Astrocyte (in vitro differentiated cells and primary cell): ENCODE results near the gene ADIPOR2. TPM values are rescaled to one million over a fixed set of nuclear protein-coding genes. Genes with fewer than 3 reads are reported as not detected.

Source experiments
- DNase-seq: peaks from one replicate; pipeline ENCODE4 v3.0.0-alpha.2; 2010; ENCODE audit warnings: low read depth
- FAIRE-seq: peaks from 2 replicates; lab custom pipeline; 2011; peaks lifted over from hg19 to GRCh38; lab: Jason Lieb, UNC
- H2AFZ ChIP-seq: 2 replicates; pipeline ENCODE4 v1.6.0; 2012; ENCODE audit warnings: low read depth, low read length, inconsistent platforms
- H3K27ac ChIP-seq: 2 replicates; pipeline ENCODE4 v1.5.1; 2011; ENCODE audit warnings: low read depth, low read length, inconsistent platforms
- H3K27me3 ChIP-seq: 2 replicates; pipeline ENCODE4 v1.6.0; 2011; ENCODE audit warnings: low read length, inconsistent platforms; ENCODE audit not compliant: insufficient read depth
- H3K36me3 ChIP-seq: 2 replicates; pipeline ENCODE4 v1.5.1; 2011; ENCODE audit warnings: low read length, inconsistent platforms; ENCODE audit not compliant: insufficient read depth
- H3K4me1 ChIP-seq: 2 replicates; pipeline ENCODE4 v1.5.1; 2011; ENCODE audit warnings: low read length, inconsistent platforms; ENCODE audit not compliant: insufficient read depth
- H3K4me2 ChIP-seq: 2 replicates; pipeline ENCODE4 v1.6.0; 2012; ENCODE audit warnings: low read length, inconsistent platforms
- H3K4me3 ChIP-seq: 2 replicates; pipeline ENCODE4 v1.5.1; 2011; ENCODE audit warnings: low read depth, mild to moderate bottlenecking, low read length, inconsistent platforms; ENCODE audit not compliant: insufficient read depth
- H3K79me2 ChIP-seq: 2 replicates; pipeline ENCODE4 v1.6.0; 2012; ENCODE audit warnings: mild to moderate bottlenecking, low read length, inconsistent platforms; ENCODE audit not compliant: insufficient read depth
- H3K9ac ChIP-seq: 2 replicates; pipeline ENCODE4 v1.6.0; 2012; ENCODE audit warnings: mild to moderate bottlenecking, low read length, inconsistent platforms
- H3K9me3 ChIP-seq: 2 replicates; pipeline ENCODE4 v1.5.1; 2012; ENCODE audit warnings: low read depth, mild to moderate bottlenecking, low read length, inconsistent platforms; ENCODE audit not compliant: insufficient read depth
- H4K20me1 ChIP-seq: 2 replicates; pipeline ENCODE4 v1.6.0; 2012; ENCODE audit warnings: low read length, inconsistent platforms; ENCODE audit not compliant: insufficient read depth
- H3K27ac Mint-ChIP-seq: one replicate; pipeline ENCODE4 v1.8.0; 2021; ENCODE audit warnings: mild to moderate bottlenecking, mixed read lengths; ENCODE audit not compliant: unreplicated experiment
- H3K27me3 Mint-ChIP-seq: one replicate; pipeline ENCODE4 v1.8.0; 2021; ENCODE audit warnings: low read depth, mixed read lengths; ENCODE audit not compliant: unreplicated experiment
- H3K36me3 Mint-ChIP-seq: one replicate; pipeline ENCODE4 v1.8.0; 2021; ENCODE audit warnings: low read depth, mixed read lengths; ENCODE audit not compliant: unreplicated experiment
- H3K4me1 Mint-ChIP-seq: one replicate; pipeline ENCODE4 v1.8.0; 2021; ENCODE audit warnings: low read depth, mixed read lengths; ENCODE audit not compliant: unreplicated experiment
- H3K4me3 Mint-ChIP-seq: one replicate; pipeline ENCODE4 v1.8.0; 2021; ENCODE audit warnings: mild to moderate bottlenecking, moderate library complexity, mixed read lengths; ENCODE audit not compliant: unreplicated experiment
- H3K9me3 Mint-ChIP-seq: one replicate; pipeline ENCODE4 v1.8.0; 2021; ENCODE audit warnings: mild to moderate bottlenecking, mixed read lengths; ENCODE audit not compliant: unreplicated experiment
- CTCF ChIP-seq: IDR thresholded peaks from 2 replicates; pipeline ENCODE4 v1.5.1; 2011; ENCODE audit warnings: low read depth, mild to moderate bottlenecking, inconsistent platforms, low read length, moderate library complexity; ENCODE audit not compliant: insufficient read depth
- EZH2 ChIP-seq: IDR thresholded peaks from 2 replicates; pipeline ENCODE4 v1.6.1; 2012; ENCODE audit warnings: mild to moderate bottlenecking, low read length, inconsistent platforms; ENCODE audit not compliant: insufficient read depth
- total RNA-seq: library from RNA; stranded (reverse); gene quantifications from 2 replicates; pipeline ENCODE4 v1.2.1, GENCODE V29; 2021

The ADIPOR2 gene
- total RNA-seq, 1 donor from 2014 or later = 56.6 TPM

GRCh38 chr12:1698720-1699119, 7.8 kb downstream of the ADIPOR2 start:
- H3K27me3 ChIP-seq = no peaks in the 10 kb centered on the region
- peaks cover 5% of the 10 kb centered on the region for H3K4me1 Mint-ChIP-seq
- no peaks in the 10 kb centered on the region for H3K9me3 ChIP-seq
- no peak overlapping the region for H3K27ac Mint-ChIP-seq
- no peak overlapping the region for H3K4me3 Mint-ChIP-seq
- H3K36me3 Mint-ChIP-seq = no peaks in the 10 kb centered on the region
- H3K4me2 ChIP-seq = no peak overlapping the region
- no peak overlapping the region for H3K9ac ChIP-seq
- DNase-seq (no peak), FAIRE-seq (no peak)
- H3K36me3 ChIP-seq = no peaks in the 10 kb centered on the region
- H3K9me3 Mint-ChIP-seq = no peaks in the 10 kb centered on the region
- no peak overlapping the region for H3K4me3 ChIP-seq
- H3K4me1 ChIP-seq = no peaks in the 10 kb centered on the region
- no peak for TF ChIP-seq EZH2
- TF ChIP-seq CTCF = no peak
- H2AFZ ChIP-seq = no peak overlapping the region
- H4K20me1 ChIP-seq = peaks cover 84% of the 10 kb centered on the region
- no peaks in the 10 kb centered on the region for H3K27me3 Mint-ChIP-seq
- H3K79me2 ChIP-seq = peaks cover 99% of the 10 kb centered on the region
- no peak overlapping the region for H3K27ac ChIP-seq

GRCh38 chr12:1702713-1703112, 11.8 kb downstream of the ADIPOR2 start:
- Histone ChIP-seq H3K27me3 (no peaks in the 10 kb centered on the region), H3K4me2 (no peak overlapping the region), H3K9ac (no peak overlapping the region), H3K27ac (no peak overlapping the region), H4K20me1 (peaks cover 66% of the 10 kb centered on the region), H3K4me3 (no peak overlapping the region), H3K4me1 (no peaks in the 10 kb centered on the region), H2AFZ (no peak overlapping the region), H3K36me3 (no peaks in the 10 kb centered on the region), H3K9me3 (no peaks in the 10 kb centered on the region), H3K79me2 (peaks cover 98% of the 10 kb centered on the region)
- TF ChIP-seq CTCF (no peak), EZH2 (no peak)
- Mint-ChIP-seq H3K27ac (no peak overlapping the region), H3K36me3 (peaks cover 5% of the 10 kb centered on the region), H3K4me1 (peaks cover 3% of the 10 kb centered on the region), H3K4me3 (no peak overlapping the region), H3K27me3 (no peaks in the 10 kb centered on the region), H3K9me3 (peaks cover 3% of the 10 kb centered on the region)
- no peak for FAIRE-seq
- DNase-seq = no peak

GRCh38 chr12:1703771-1704722, 13.2 kb downstream of the ADIPOR2 start:
- H3K4me1 Mint-ChIP-seq = peaks cover 3% of the 10 kb centered on the region
- Histone ChIP-seq H3K79me2 (peaks cover 98% of the 10 kb centered on the region), H3K4me1 (no peaks in the 10 kb centered on the region), H3K9ac (no peak overlapping the region), H3K36me3 (no peaks in the 10 kb centered on the region), H4K20me1 (peaks cover 64% of the 10 kb centered on the region), H3K27ac (no peak overlapping the region), H3K4me3 (no peak overlapping the region), H2AFZ (no peak overlapping the region), H3K9me3 (no peaks in the 10 kb centered on the region), H3K27me3 (no peaks in the 10 kb centered on the region), H3K4me2 (no peak overlapping the region)
- FAIRE-seq (no peak), DNase-seq (no peak)
- no peak for TF ChIP-seq EZH2
- no peak for TF ChIP-seq CTCF
- no peaks in the 10 kb centered on the region for H3K27me3 Mint-ChIP-seq
- H3K4me3 Mint-ChIP-seq = no peak overlapping the region
- H3K9me3 Mint-ChIP-seq = peaks cover 3% of the 10 kb centered on the region
- H3K36me3 Mint-ChIP-seq = peaks cover 5% of the 10 kb centered on the region
- H3K27ac Mint-ChIP-seq = no peak overlapping the region
